Activated CD8-positive, alpha-beta memory T cell treated with anti-CD3 and anti-CD28 coated beads for 36 hours (primary cell): ENCODE data around the gene CIB1. TPM values are rescaled to one million over a fixed set of nuclear protein-coding genes. Genes with fewer than 3 reads are reported as not detected.
"Not testable (repeated sequence)": the region's sequence is repeated elsewhere in the genome, so short reads cannot be mapped to it uniquely, and the experiment has no call there.

Source experiments
- CTCF ChIA-PET: fragments of 350-600 bp; sonication (Branson Sonifier 250); formaldehyde crosslinking; loops from one replicate; lab custom pipeline; 2021; ENCODE audit warnings: antibody characterized with exemption; lab: Charles Lee
- POLR2A ChIA-PET: fragments of 350-600 bp; sonication (Branson Sonifier 250); formaldehyde crosslinking; loops from one replicate; lab custom pipeline; 2021; ENCODE audit warnings: antibody characterized with exemption; lab: Charles Lee
- total RNA-seq, 2 experiments: library from RNA; stranded (reverse); gene quantifications; one replicate each; pipeline ENCODE4 v1.2.3, GENCODE V29; 2021

The CIB1 gene
- total RNA-seq = 100 to 1,000 TPM; 171 TPM

DNA sequence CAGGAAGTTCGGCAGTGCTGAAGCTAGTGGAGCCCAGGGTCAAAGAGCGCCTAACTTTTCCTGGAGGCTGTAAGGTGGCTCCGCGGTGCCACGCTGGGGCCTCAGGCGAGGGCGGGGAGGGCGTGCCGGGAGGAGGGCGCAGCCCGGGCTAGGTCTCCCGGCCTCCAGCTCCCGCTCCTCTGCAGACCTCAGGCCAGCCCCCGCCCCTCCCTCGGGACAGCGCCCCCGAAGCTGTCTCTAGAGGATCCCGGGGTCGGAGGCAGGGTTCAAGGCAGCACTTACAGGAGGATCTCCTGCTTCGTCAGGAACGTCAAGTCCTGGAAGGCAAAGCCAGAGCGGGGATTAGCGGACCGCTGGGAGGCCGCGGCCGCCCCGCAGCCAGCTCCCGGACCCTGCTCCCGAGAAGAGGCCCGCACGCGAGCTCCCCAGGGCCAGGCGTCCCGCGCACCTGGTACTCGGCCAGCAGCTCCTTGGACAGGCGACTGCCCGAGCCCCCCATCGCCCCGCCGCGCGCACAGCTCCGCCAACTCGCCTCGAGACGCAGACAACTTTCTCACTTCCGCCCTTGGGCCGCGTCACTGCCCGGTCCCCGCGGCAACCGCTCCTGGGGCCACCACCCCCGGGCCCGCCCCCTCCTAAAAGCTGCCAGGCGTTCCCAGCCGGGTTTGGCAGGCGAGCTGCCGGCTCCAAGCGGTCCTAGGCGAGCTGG, at the start of gene CIB1:
TSS of gene CIB1 (minus strand) at position 555 of the 709 bp plus-strand sequence. CDS start at position 499, 56 bp downstream.
- POLR2A ChIA-PET = interaction anchor here (0.5 to 3.0 kb wide), 9 partner anchors 9 to 1318 kb away, joined by 3 to 13 read pairs (median 5); partner anchors contain the start of genes IDH2, NGRN and SEMA4B
- CTCF ChIA-PET = interaction anchor here (1.0 to 2.4 kb wide), 6 partner anchors 12 to 134 kb away, joined by 3 to 9 read pairs (median 4); partner anchors contain the start of gene SEMA4B

GRCh38 chr15:90281637-90282036, 47.9 kb upstream of the CIB1 start:
- CTCF ChIA-PET = not testable (repeated sequence)

GRCh38 chr15:90280743-90281142, 47.0 kb upstream of the CIB1 start:
- POLR2A ChIA-PET = not testable (repeated sequence)
- CTCF ChIA-PET = interaction anchor here (2.0 kb wide), 1 partner anchor 13 kb away, joined by 5 read pairs; no protein-coding TSS in a partner anchor

More at GRCh38 chr15:90281637-90282036, 47.9 kb upstream of the CIB1 start:
- POLR2A ChIA-PET = not testable (repeated sequence)

DNA sequence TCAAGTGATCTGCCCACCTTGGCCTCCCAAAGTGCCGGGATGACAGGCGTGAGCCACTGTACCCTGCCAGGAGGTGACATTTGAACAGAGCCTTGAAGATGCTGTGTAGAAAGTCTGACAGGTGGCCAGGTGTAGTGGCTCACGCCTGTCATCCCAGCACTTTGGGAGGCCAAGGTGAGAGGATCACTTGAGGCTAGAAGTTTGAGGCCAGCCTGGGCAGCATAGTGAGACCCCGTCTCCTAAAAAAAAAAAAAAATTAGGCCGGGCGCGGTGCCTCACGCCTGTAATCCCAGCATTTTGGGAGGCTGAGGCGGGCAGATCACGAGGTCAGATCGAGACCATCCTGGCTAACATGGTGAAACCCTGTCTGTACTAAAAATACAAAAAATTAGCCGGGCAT, 44.7 kb upstream of the CIB1 start:
- CTCF ChIA-PET, POLR2A ChIA-PET: not testable (repeated sequence)

DNA sequence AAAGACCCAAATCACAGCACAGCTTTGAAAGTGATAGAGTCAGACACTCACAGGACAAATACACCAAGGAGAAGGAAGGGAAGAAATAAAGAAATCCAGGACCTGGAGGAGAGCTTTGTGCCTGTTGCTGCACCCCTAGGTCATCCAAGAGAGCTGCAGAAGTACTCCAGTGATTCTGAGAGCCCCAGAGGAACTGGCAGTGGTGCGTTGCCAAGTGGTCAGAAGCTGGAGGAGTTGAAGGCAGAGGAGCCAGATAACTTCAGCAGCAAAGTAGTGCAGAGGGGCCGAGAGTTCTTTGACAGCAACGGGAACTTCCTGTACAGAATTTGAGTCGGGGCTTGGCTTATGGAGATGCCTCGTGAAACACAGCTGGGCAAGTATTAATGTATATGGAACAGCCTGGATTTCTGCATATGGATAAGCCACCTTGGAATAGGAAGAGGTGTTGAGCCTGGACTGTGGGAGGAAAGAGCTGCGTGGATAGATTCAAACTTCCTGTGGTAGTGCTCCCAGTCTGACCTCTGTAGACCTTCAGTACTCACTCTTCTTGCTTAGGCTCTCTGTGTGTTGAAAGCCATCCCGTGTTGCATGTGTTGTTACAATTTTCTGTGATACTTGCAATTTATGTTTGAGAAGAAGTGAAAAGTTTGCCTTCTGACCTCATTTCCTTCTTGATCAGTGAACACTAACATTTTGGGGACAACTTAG, 37.9 kb upstream of the CIB1 start:
- ChIA-PET CTCF (interaction anchor here (0.6 to 1.4 kb wide), 3 partner anchors 22 to 54 kb away, joined by 3 to 4 read pairs (median 4); no protein-coding TSS in a partner anchor), POLR2A (interaction anchor here (1.5 kb wide), 1 partner anchor 11 kb away, joined by 5 read pairs; no protein-coding TSS in a partner anchor)

GRCh38 chr15:90270502-90271150, 36.9 kb upstream of the CIB1 start:
- CTCF ChIA-PET = interaction anchor here (0.8 to 1.4 kb wide), 2 partner anchors 23 to 35 kb away, joined by 3 to 4 read pairs; no protein-coding TSS in a partner anchor
- POLR2A ChIA-PET = interaction anchor here (0.7 to 1.5 kb wide), 2 partner anchors 12 to 45 kb away, joined by 3 to 5 read pairs; no protein-coding TSS in a partner anchor

GRCh38 chr15:90268415-90268814, 34.7 kb upstream of the CIB1 start:
- POLR2A ChIA-PET = no interaction called here
- CTCF ChIA-PET = no interaction called here

GRCh38 chr15:90266485-90266884, 32.7 kb upstream of the CIB1 start:
- ChIA-PET CTCF (interaction anchor here (0.6 to 0.7 kb wide), 2 partner anchors 32 to 58 kb away, joined by 3 read pairs; no protein-coding TSS in a partner anchor), POLR2A (interaction anchor here (0.7 to 2.3 kb wide), 3 partner anchors 16 to 136 kb away, joined by 6 to 13 read pairs (median 7); partner anchors contain the start of genes CIB1 and GDPGP1)

DNA sequence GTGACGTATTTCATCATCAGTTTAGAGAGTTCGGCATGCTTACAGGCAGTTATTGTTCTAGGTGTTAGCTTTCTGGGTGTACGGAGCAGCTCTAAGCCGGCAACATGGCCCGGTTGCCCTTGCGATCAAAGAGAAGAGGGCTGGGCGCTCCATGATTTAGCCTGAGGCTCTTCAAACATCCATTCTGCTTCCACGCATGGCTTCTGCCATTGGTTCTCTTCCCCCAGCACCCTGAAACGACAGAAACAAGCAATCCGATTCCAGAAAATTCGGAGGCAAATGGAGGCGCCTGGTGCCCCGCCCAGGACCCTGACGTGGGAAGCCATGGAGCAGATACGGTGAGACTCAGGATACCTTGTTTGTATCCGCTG, 32.3 kb upstream of the CIB1 start:
- CTCF ChIA-PET = interaction anchor here (0.6 kb wide), 1 partner anchor 32 kb away, joined by 3 read pairs; no protein-coding TSS in a partner anchor
- POLR2A ChIA-PET = interaction anchor here (0.7 to 2.3 kb wide), 8 partner anchors 8 to 232 kb away, joined by 3 to 13 read pairs (median 3); partner anchors contain the start of genes CIB1, GDPGP1 and SEMA4B

DNA sequence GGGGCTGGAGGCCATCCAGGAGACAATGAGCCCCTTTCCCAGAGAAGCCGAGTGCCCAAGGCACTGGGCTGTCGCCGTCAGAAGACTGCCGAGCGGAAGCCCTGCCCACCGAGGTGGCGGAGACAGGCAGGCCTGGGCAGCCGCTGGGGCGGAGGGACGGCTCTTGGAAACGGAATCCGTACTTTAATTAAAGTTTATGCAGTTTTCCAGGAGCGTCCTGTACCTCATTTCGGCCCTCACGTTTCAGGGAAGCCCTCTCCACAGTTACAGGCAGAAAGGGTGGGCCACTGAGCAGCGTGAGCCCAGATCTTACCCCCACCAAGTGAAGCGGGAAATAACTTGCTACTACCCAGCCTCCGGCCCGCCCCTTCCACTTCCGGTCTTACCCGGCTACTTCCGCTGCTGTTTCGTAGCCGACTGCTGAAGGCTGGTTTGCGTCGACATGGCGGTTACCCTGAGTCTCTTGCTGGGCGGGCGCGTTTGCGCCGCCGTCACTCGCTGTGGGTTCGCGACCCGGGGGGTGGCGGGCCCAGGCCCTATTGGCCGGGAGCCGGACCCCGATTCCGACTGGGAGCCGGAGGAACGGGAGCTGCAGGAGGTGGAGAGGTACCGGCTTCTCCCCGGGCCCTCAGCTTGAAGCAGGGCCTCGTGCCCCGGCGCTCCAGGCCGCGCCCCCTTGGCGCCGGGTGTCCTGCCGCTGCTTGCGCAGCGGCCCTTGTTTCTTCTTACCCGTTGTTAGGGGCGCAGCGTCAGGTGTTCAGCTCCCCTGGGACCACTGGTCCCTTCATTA, 31.7 kb upstream of the CIB1 start, which contains the start of gene NGRN:
TSS of gene NGRN (plus strand) at position 402 of the 790 bp plus-strand sequence. CDS start at position 443, 41 bp downstream.
- POLR2A ChIA-PET = interaction anchor here (0.7 to 2.3 kb wide), 6 partner anchors 8 to 231 kb away, joined by 3 to 13 read pairs (median 3); partner anchors contain the start of genes CIB1, GDPGP1 and SEMA4B

DNA sequence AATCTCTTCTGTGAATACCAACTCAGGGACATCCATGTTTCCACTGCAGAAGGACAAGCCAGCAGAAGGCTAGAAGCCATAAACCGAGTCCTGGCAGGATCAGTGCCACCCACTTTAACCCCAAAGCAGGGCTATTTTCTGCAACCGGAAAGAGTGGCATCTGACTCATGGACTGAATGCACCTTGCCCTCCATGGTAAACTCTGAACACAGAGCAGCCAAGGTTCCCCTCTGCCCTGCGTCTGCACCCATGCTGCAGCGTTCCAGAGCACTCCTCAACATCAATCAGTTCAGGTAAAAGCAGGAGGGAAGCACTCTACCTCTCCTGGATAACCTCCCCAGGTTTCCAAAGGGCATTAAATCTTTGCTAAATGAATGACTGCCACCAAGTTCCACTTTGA, 30.9 kb upstream of the CIB1 start:
- CTCF ChIA-PET = no interaction called here
- POLR2A ChIA-PET = no interaction called here

More for the DNA sequence above, 31.7 kb upstream of the CIB1 start, which contains the start of gene NGRN:
- CTCF ChIA-PET = interaction anchor here (0.6 kb wide), 1 partner anchor 31 kb away, joined by 3 read pairs; no protein-coding TSS in a partner anchor

GRCh38 chr15:90262426-90262825, 28.7 kb upstream of the CIB1 start:
- CTCF ChIA-PET = interaction anchor here (1.0 to 2.2 kb wide), 2 partner anchors 29 to 39 kb away, joined by 3 to 7 read pairs; partner anchors contain the start of gene CIB1
- POLR2A ChIA-PET = no interaction called here

DNA sequence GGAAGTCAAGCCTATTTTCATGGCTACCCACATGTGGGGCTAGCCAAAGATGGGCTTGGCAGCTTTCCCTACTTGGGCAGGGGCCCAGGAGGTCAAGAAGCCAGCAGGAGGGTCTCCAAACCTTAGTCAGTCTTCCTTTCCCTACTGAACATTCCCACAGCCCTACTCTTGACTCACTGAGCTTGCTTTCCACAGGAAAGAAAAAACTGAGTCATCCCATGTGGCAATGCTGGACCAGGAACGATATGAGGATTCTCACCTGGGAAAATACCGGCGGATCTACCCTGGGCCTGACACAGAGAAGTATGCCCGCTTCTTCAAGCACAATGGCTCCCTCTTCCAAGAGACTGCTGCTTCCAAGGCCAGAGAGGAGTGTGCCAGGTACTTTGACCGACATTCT, 28.1 kb upstream of the CIB1 start:
- ChIA-PET POLR2A (interaction anchor here (0.6 kb wide), 1 partner anchor 1592 kb away, joined by 4 read pairs; no protein-coding TSS in a partner anchor), CTCF (interaction anchor here (1.0 to 2.2 kb wide), 3 partner anchors 29 to 39 kb away, joined by 3 to 7 read pairs (median 3); partner anchors contain the start of gene CIB1)

GRCh38 chr15:90260731-90261130, 27.0 kb upstream of the CIB1 start:
- ChIA-PET POLR2A (interaction anchor here (0.6 kb wide), 1 partner anchor 220 kb away, joined by 8 read pairs; no protein-coding TSS in a partner anchor), CTCF (interaction anchor here (1.1 kb wide), 1 partner anchor 33 kb away, joined by 3 read pairs; no protein-coding TSS in a partner anchor)

DNA sequence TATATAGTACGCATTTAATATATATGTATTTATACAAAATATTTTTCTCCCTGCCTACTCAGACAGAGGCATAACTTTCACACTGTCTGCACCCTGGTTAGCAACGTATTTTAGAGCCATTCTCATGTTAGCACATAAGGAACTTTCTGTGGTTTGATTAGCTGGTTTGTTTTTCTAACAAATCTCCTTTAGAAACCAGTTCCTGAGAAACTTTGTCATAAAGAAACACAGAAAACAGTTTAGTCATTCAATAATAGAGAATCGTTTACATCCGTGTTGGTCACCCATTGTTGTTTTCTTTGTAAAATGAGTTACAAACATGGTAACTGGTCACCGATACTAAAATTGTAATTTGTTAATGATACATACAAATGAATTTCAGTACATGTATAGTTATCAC, 25.8 kb upstream of the CIB1 start:
- POLR2A ChIA-PET = no interaction called here
- CTCF ChIA-PET = no interaction called here

DNA sequence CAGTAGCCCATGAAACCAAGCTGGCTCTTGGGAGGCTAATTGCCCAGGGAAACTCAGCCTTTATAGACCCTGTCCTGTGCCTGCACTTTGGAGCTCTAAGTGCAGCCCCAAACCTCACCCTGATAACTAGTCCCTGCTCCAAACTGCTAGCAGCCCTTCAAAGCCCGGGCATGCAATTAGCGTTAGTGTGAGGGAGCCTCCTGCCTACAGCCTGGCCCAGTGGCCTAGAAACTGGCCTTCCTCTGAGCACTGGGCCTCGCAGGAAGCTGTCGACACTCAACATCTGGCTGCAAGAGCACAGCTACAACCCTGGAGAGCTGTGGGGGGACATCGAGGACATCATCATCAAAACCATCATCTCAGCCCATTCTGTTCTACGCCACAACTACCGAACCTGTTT, 24.0 kb upstream of the CIB1 start:
- ChIA-PET POLR2A (no interaction called here), CTCF (no interaction called here)

GRCh38 chr15:90249203-90249863, 15.6 kb upstream of the CIB1 start, which contains the start of gene TTLL13:
TTLL13 (plus strand) TSS chr15:90249556; CDS start chr15:90250631, 1,075 bp downstream.
- POLR2A ChIA-PET = interaction anchor here (0.6 to 1.4 kb wide), 5 partner anchors 12 to 114 kb away, joined by 3 to 8 read pairs (median 4); no protein-coding TSS in a partner anchor
- CTCF ChIA-PET = interaction anchor here (0.6 to 1.4 kb wide), 5 partner anchors 52 to 1099 kb away, joined by 3 to 5 read pairs (median 5); no protein-coding TSS in a partner anchor
